Measurements from ENCODE around the gene FOXR1.

FOXR1 gene

GRCh38 chr11:118956847-118957469, 14.6 kb upstream of the FOXR1 start:
- Histone ChIP-seq H3K23ac (ENCODE audit: low read depth, low read length, poor library complexity) (no peak overlapping the region), H3K27ac (replicated peaks; ENCODE audit: low read length) (no peak overlapping the region), H3K14ac (ENCODE audit: low read length) (no peak overlapping the region), H3K36me3 (replicated peaks in 1 of 2; ENCODE audit: control insufficient read depth in 2 of 2, insufficient read depth in 2 of 2, low read length in 2 of 2) (no peaks in the 10 kb centered on the region), H4K8ac (ENCODE audit: low read depth, low read length) (no peak overlapping the region), H3K4me1 (ENCODE audit: control insufficient read depth in 2 of 2, insufficient read depth in 1 of 2, low read depth in 1 of 2, low read length in 2 of 2) (peaks cover 1 to 9% of the 10 kb centered on the region in 2 donors), H3K4ac (ENCODE audit: low read length) (no peak overlapping the region), H3K18ac (ENCODE audit: low read length) (no peak overlapping the region), H4K91ac (ENCODE audit: low read depth, low read length, poor library complexity) (no peak overlapping the region), H3K4me3 (ENCODE audit: low read length in 2 of 2) (no peak overlapping the region), H2BK12ac (ENCODE audit: low read length) (no peak overlapping the region), H3K9ac (ENCODE audit: low read depth, low read length, poor library complexity) (no peak overlapping the region), H3K4me2 (ENCODE audit: insufficient read depth, low read length, poor library complexity, severe bottlenecking) (no peak overlapping the region), H3K79me1 (ENCODE audit: low read depth, low read length) (no peaks in the 10 kb centered on the region), H3K9me3 (replicated peaks in 1 of 2; ENCODE audit: control insufficient read depth in 2 of 2, insufficient read depth in 1 of 2, low read depth in 1 of 2, low read length in 2 of 2) (no peaks in the 10 kb centered on the region), H2BK5ac (ENCODE audit: low read length) (no peak overlapping the region), H2AFZ (ENCODE audit: low read length) (no peak overlapping the region), H3K27me3 (ENCODE audit: control insufficient read depth in 3 of 3, insufficient read depth in 3 of 3, low read depth in 1 of 3, low read length in 3 of 3) (peaks cover 0 to 51% (median 0%) of the 10 kb centered on the region in 3 experiments), H2AK5ac (ENCODE audit: low read depth, low read length) (peak overlapping the region; percentile 73), H2BK15ac (ENCODE audit: low read length) (peak overlapping the region; percentile 88), H2BK120ac (ENCODE audit: low read depth, low read length) (no peak overlapping the region)
- no peak for DNase-seq (ENCODE audit: low spot score)
- WGBS, 2 donors (ENCODE audit: extremely low coverage in 2 of 2, insufficient read length in 2 of 2, insufficient replicate concordance in 1 of 2), result no CpG with 5 or more reads among the region's 14 CpGs

- no peak for DNase-seq (ENCODE audit: low spot score)
- Histone ChIP-seq H4K91ac (ENCODE audit: low read depth, low read length, poor library complexity) (no peak overlapping the region), H3K36me3 (replicated peaks in 1 of 2; ENCODE audit: control insufficient read depth in 2 of 2, insufficient read depth in 2 of 2, low read length in 2 of 2) (no peaks in the 10 kb centered on the region), H3K4ac (ENCODE audit: low read length) (no peak overlapping the region), H3K27me3 (ENCODE audit: control insufficient read depth in 3 of 3, insufficient read depth in 3 of 3, low read depth in 1 of 3, low read length in 3 of 3) (peaks cover 0 to 51% (median 0%) of the 10 kb centered on the region in 3 experiments), H2BK5ac (ENCODE audit: low read length) (no peak overlapping the region), H3K4me1 (ENCODE audit: control insufficient read depth in 2 of 2, insufficient read depth in 1 of 2, low read depth in 1 of 2, low read length in 2 of 2) (peaks cover 1 to 9% of the 10 kb centered on the region in 2 donors), H2AFZ (ENCODE audit: low read length) (no peak overlapping the region), H4K8ac (ENCODE audit: low read depth, low read length) (no peak overlapping the region), H3K27ac (replicated peaks; ENCODE audit: low read length) (no peak overlapping the region), H2BK12ac (ENCODE audit: low read length) (no peak overlapping the region), H2AK5ac (ENCODE audit: low read depth, low read length) (peak overlapping the region; percentile 56), H3K18ac (ENCODE audit: low read length) (no peak overlapping the region), H3K9ac (ENCODE audit: low read depth, low read length, poor library complexity) (peak overlapping the region; percentile 38), H3K4me3 (ENCODE audit: low read length in 2 of 2) (no peak overlapping the region), H3K4me2 (ENCODE audit: insufficient read depth, low read length, poor library complexity, severe bottlenecking) (no peak overlapping the region), H3K9me3 (replicated peaks in 1 of 2; ENCODE audit: control insufficient read depth in 2 of 2, insufficient read depth in 1 of 2, low read depth in 1 of 2, low read length in 2 of 2) (no peaks in the 10 kb centered on the region), H3K23ac (ENCODE audit: low read depth, low read length, poor library complexity) (peak overlapping the region; percentile 49), H3K14ac (ENCODE audit: low read length) (peak overlapping the region; percentile 60), H3K79me1 (ENCODE audit: low read depth, low read length) (no peaks in the 10 kb centered on the region), H2BK120ac (ENCODE audit: low read depth, low read length) (no peak overlapping the region), H2BK15ac (ENCODE audit: low read length) (no peak overlapping the region)
- no CpG with 5 or more reads among the region's 11 CpGs for WGBS, 2 donors (ENCODE audit: extremely low coverage in 2 of 2, insufficient read length in 2 of 2, insufficient replicate concordance in 1 of 2)
Measured at GRCh38 chr11:118957549-118957948, 14.0 kb upstream of the FOXR1 start.

GRCh38 chr11:118957968-118958367, 13.6 kb upstream of the FOXR1 start:
- H2AFZ ChIP-seq (ENCODE audit: low read length), result no peak overlapping the region
- no peak overlapping the region for H3K9ac ChIP-seq (ENCODE audit: low read depth, low read length, poor library complexity)
- no peak overlapping the region for H2BK12ac ChIP-seq (ENCODE audit: low read length)
- H3K4me3 ChIP-seq (ENCODE audit: low read length in 2 of 2), result no peak overlapping the region
- peak overlapping the region; percentile 56 for H2AK5ac ChIP-seq (ENCODE audit: low read depth, low read length)
- H3K18ac ChIP-seq (ENCODE audit: low read length), result no peak overlapping the region
- peak overlapping the region; percentile 49 for H3K23ac ChIP-seq (ENCODE audit: low read depth, low read length, poor library complexity)
- H3K27ac ChIP-seq (replicated peaks; ENCODE audit: low read length), result no peak overlapping the region
- no peak overlapping the region for H3K4me2 ChIP-seq (ENCODE audit: insufficient read depth, low read length, poor library complexity, severe bottlenecking)
- no peaks in the 10 kb centered on the region for H3K79me1 ChIP-seq (ENCODE audit: low read depth, low read length)
- H2BK5ac ChIP-seq (ENCODE audit: low read length), result no peak overlapping the region
- no peak overlapping the region for H3K4ac ChIP-seq (ENCODE audit: low read length)
- DNase-seq (ENCODE audit: low spot score), result no peak
- WGBS, 2 donors (ENCODE audit: extremely low coverage in 2 of 2, insufficient read length in 2 of 2, insufficient replicate concordance in 1 of 2), result no CpG with 5 or more reads among the region's 8 CpGs
- no peaks in the 10 kb centered on the region for H3K9me3 ChIP-seq (replicated peaks in 1 of 2; ENCODE audit: control insufficient read depth in 2 of 2, insufficient read depth in 1 of 2, low read depth in 1 of 2, low read length in 2 of 2)
- peaks cover 1 to 8% of the 10 kb centered on the region in 2 donors for H3K4me1 ChIP-seq (ENCODE audit: control insufficient read depth in 2 of 2, insufficient read depth in 1 of 2, low read depth in 1 of 2, low read length in 2 of 2)
- no peak overlapping the region for H4K91ac ChIP-seq (ENCODE audit: low read depth, low read length, poor library complexity)
- no peak overlapping the region for H2BK15ac ChIP-seq (ENCODE audit: low read length)
- peaks cover 0 to 51% (median 0%) of the 10 kb centered on the region in 3 experiments for H3K27me3 ChIP-seq (ENCODE audit: control insufficient read depth in 3 of 3, insufficient read depth in 3 of 3, low read depth in 1 of 3, low read length in 3 of 3)
- H2BK120ac ChIP-seq (ENCODE audit: low read depth, low read length), result no peak overlapping the region
- no peak overlapping the region for H4K8ac ChIP-seq (ENCODE audit: low read depth, low read length)
- H3K14ac ChIP-seq (ENCODE audit: low read length), result peak overlapping the region; percentile 60
- H3K36me3 ChIP-seq (replicated peaks in 1 of 2; ENCODE audit: control insufficient read depth in 2 of 2, insufficient read depth in 2 of 2, low read length in 2 of 2), result no peaks in the 10 kb centered on the region

- Histone ChIP-seq H2BK12ac (ENCODE audit: low read length) (no peak overlapping the region), H3K79me1 (ENCODE audit: low read depth, low read length) (no peaks in the 10 kb centered on the region), H3K4me1 (ENCODE audit: control insufficient read depth in 2 of 2, insufficient read depth in 1 of 2, low read depth in 1 of 2, low read length in 2 of 2) (peaks cover 1 to 4% of the 10 kb centered on the region in 2 donors), H3K14ac (ENCODE audit: low read length) (no peak overlapping the region), H3K4me3 (ENCODE audit: low read length in 2 of 2) (no peak overlapping the region), H2BK5ac (ENCODE audit: low read length) (no peak overlapping the region), H2BK15ac (ENCODE audit: low read length) (no peak overlapping the region), H3K23ac (ENCODE audit: low read depth, low read length, poor library complexity) (no peak overlapping the region), H4K8ac (ENCODE audit: low read depth, low read length) (no peak overlapping the region), H3K36me3 (replicated peaks in 1 of 2; ENCODE audit: control insufficient read depth in 2 of 2, insufficient read depth in 2 of 2, low read length in 2 of 2) (no peaks in the 10 kb centered on the region), H3K27ac (replicated peaks; ENCODE audit: low read length) (no peak overlapping the region), H4K91ac (ENCODE audit: low read depth, low read length, poor library complexity) (no peak overlapping the region), H3K27me3 (ENCODE audit: control insufficient read depth in 3 of 3, insufficient read depth in 3 of 3, low read depth in 1 of 3, low read length in 3 of 3) (peaks cover 0 to 51% (median 0%) of the 10 kb centered on the region in 3 experiments), H3K9me3 (replicated peaks in 1 of 2; ENCODE audit: control insufficient read depth in 2 of 2, insufficient read depth in 1 of 2, low read depth in 1 of 2, low read length in 2 of 2) (no peaks in the 10 kb centered on the region), H3K4me2 (ENCODE audit: insufficient read depth, low read length, poor library complexity, severe bottlenecking) (no peak overlapping the region), H2AFZ (ENCODE audit: low read length) (no peak overlapping the region), H2AK5ac (ENCODE audit: low read depth, low read length) (no peak overlapping the region), H3K18ac (ENCODE audit: low read length) (no peak overlapping the region), H3K9ac (ENCODE audit: low read depth, low read length, poor library complexity) (no peak overlapping the region), H2BK120ac (ENCODE audit: low read depth, low read length) (no peak overlapping the region), H3K4ac (ENCODE audit: low read length) (no peak overlapping the region)
- DNase-seq (ENCODE audit: low spot score), result no peak
- no CpG with 5 or more reads among the region's 2 CpGs for WGBS, 2 donors (ENCODE audit: extremely low coverage in 2 of 2, insufficient read length in 2 of 2, insufficient replicate concordance in 1 of 2)
Measured at GRCh38 chr11:118958577-118958976, 13.0 kb upstream of the FOXR1 start.
